ENCODE measurements around the gene ELP1.

ELP1 gene

GRCh38 chr9:108836781-108837180, 97.1 kb downstream of the ELP1 start:
- TF ChIP-seq NFIC (IDR thresholded peaks at IDR 0.05): no peak

- TF ChIP-seq TAF1 (IDR thresholded peaks at IDR 0.05; ENCODE audit: low read depth): no peak
- no peak for TF ChIP-seq REST (IDR thresholded peaks at IDR 0.05; ENCODE audit: low read depth)
- TF ChIP-seq NFIC (IDR thresholded peaks at IDR 0.05): no peak
- TF ChIP-seq EP300 (IDR thresholded peaks at IDR 0.05; ENCODE audit: borderline replicate concordance): no peak
- TF ChIP-seq ZBTB7A (IDR thresholded peaks at IDR 0.05; ENCODE audit: low read depth): no peak
- TF ChIP-seq MAX (IDR thresholded peaks at IDR 0.05): no peak
- no peak for TF ChIP-seq TCF12 (IDR thresholded peaks at IDR 0.05; ENCODE audit: low read depth)
- no peak for TF ChIP-seq EGR1 (IDR thresholded peaks at IDR 0.05)
- TF ChIP-seq FOXM1 (IDR thresholded peaks at IDR 0.05; ENCODE audit: borderline replicate concordance, low read depth): no peak
- TF ChIP-seq TEAD4 (IDR thresholded peaks at IDR 0.05): no peak
- TF ChIP-seq CREB1 (IDR thresholded peaks at IDR 0.05; ENCODE audit: low read depth): no peak
- no peak for TF ChIP-seq USF1 (IDR thresholded peaks at IDR 0.05)
- no peak for TF ChIP-seq RAD21 (IDR thresholded peaks at IDR 0.05; ENCODE audit: low read depth)
- TF ChIP-seq CEBPB (IDR thresholded peaks at IDR 0.05): no peak
- no peak for TF ChIP-seq YY1 (IDR thresholded peaks at IDR 0.05; ENCODE audit: low read depth)
These were observed 97.6 kb downstream of the ELP1 start for GRCh38 chr9:108836319-108836718.

- TF ChIP-seq YY1 (IDR thresholded peaks at IDR 0.05; ENCODE audit: low read depth) (no peak), EGR1 (IDR thresholded peaks at IDR 0.05) (no peak), TCF12 (IDR thresholded peaks at IDR 0.05; ENCODE audit: low read depth) (no peak), MAX (IDR thresholded peaks at IDR 0.05) (no peak), REST (IDR thresholded peaks at IDR 0.05; ENCODE audit: low read depth) (no peak), TEAD4 (IDR thresholded peaks at IDR 0.05) (no peak), CEBPB (IDR thresholded peaks at IDR 0.05) (no peak), USF1 (IDR thresholded peaks at IDR 0.05) (no peak), ZBTB7A (IDR thresholded peaks at IDR 0.05; ENCODE audit: low read depth) (no peak), FOXM1 (IDR thresholded peaks at IDR 0.05; ENCODE audit: borderline replicate concordance, low read depth) (no peak), NFIC (IDR thresholded peaks at IDR 0.05) (no peak), CREB1 (IDR thresholded peaks at IDR 0.05; ENCODE audit: low read depth) (no peak), TAF1 (IDR thresholded peaks at IDR 0.05; ENCODE audit: low read depth) (no peak), RAD21 (IDR thresholded peaks at IDR 0.05; ENCODE audit: low read depth) (no peak), EP300 (IDR thresholded peaks at IDR 0.05; ENCODE audit: borderline replicate concordance) (no peak)
These were observed 98.1 kb downstream of the ELP1 start for GRCh38 chr9:108835831-108836230.

- no peak for TF ChIP-seq RAD21 (IDR thresholded peaks at IDR 0.05; ENCODE audit: low read depth)
- TF ChIP-seq MAX (IDR thresholded peaks at IDR 0.05): no peak
- TF ChIP-seq TCF12 (IDR thresholded peaks at IDR 0.05; ENCODE audit: low read depth): no peak
- TF ChIP-seq YY1 (IDR thresholded peaks at IDR 0.05; ENCODE audit: low read depth): no peak
- TF ChIP-seq TEAD4 (IDR thresholded peaks at IDR 0.05): no peak
- TF ChIP-seq TAF1 (IDR thresholded peaks at IDR 0.05; ENCODE audit: low read depth): no peak
- no peak for TF ChIP-seq EP300 (IDR thresholded peaks at IDR 0.05; ENCODE audit: borderline replicate concordance)
- TF ChIP-seq USF1 (IDR thresholded peaks at IDR 0.05): no peak
- no peak for TF ChIP-seq CREB1 (IDR thresholded peaks at IDR 0.05; ENCODE audit: low read depth)
- TF ChIP-seq NFIC (IDR thresholded peaks at IDR 0.05): no peak
- TF ChIP-seq CEBPB (IDR thresholded peaks at IDR 0.05): no peak
- no peak for TF ChIP-seq ZBTB7A (IDR thresholded peaks at IDR 0.05; ENCODE audit: low read depth)
- TF ChIP-seq EGR1 (IDR thresholded peaks at IDR 0.05): no peak
- TF ChIP-seq FOXM1 (IDR thresholded peaks at IDR 0.05; ENCODE audit: borderline replicate concordance, low read depth): no peak
- no peak for TF ChIP-seq REST (IDR thresholded peaks at IDR 0.05; ENCODE audit: low read depth)
These were observed 98.8 kb downstream of the ELP1 start for GRCh38 chr9:108834959-108835665.
